Keratinocyte (primary cell): ENCODE measurements around the gene YAF2. TPM values are rescaled to one million over a fixed set of nuclear protein-coding genes. Genes with fewer than 3 reads are reported as not detected.

Experiments used
- DNase-seq: peaks from one replicate; pipeline ENCODE4 v3.0.0-alpha.2; 2011; ENCODE audit warnings: low read depth, missing footprints, low spot score
- FAIRE-seq: peaks from 2 replicates; lab custom pipeline; 2011; peaks lifted over from hg19 to GRCh38; lab: Jason Lieb, UNC
- H2AFZ ChIP-seq: 2 replicates; pipeline ENCODE4 v1.6.0; 2012; ENCODE audit warnings: low read length, control low read depth, inconsistent platforms; ENCODE audit not compliant: control insufficient read depth
- H3K27ac ChIP-seq: 2 replicates; pipeline ENCODE4 v1.5.1; 2011; ENCODE audit warnings: low read length; ENCODE audit not compliant: control insufficient read depth, insufficient read depth
- H3K27me3 ChIP-seq: 3 replicates; pipeline ENCODE4 v1.6.0; 2011; ENCODE audit warnings: low read length; ENCODE audit not compliant: control insufficient read depth, insufficient read depth; ENCODE audit errors: extremely low read depth
- H3K36me3 ChIP-seq, 2 experiments: 2 replicates in 1 of 2; 3 replicates in 1 of 2; pipeline ENCODE4 v1.5.1; 2011; ENCODE audit warnings: low read length in 2 of 2, mild to moderate bottlenecking in 1 of 2; ENCODE audit not compliant: control insufficient read depth in 2 of 2, insufficient read depth in 2 of 2; ENCODE audit errors: extremely low read depth in 1 of 2
- H3K4me1 ChIP-seq: 3 replicates; pipeline ENCODE4 v1.5.1; 2011; ENCODE audit warnings: low read length; ENCODE audit not compliant: control insufficient read depth, insufficient read depth; ENCODE audit errors: extremely low read depth
- H3K4me2 ChIP-seq: 3 replicates; pipeline ENCODE4 v1.6.0; 2011; ENCODE audit warnings: low read depth, low read length; ENCODE audit not compliant: control insufficient read depth, insufficient read depth; ENCODE audit errors: extremely low read depth
- H3K4me3 ChIP-seq, 3 experiments: fragments of 200-600 bp in 1 of 3; sonication (generic) in 1 of 3; 2 replicates in 2 of 3; 3 replicates in 1 of 3; pipeline ENCODE4 v1.5.1; 2011 to 2016; ENCODE audit warnings: low read length in 3 of 3, mild to moderate bottlenecking in 3 of 3, control low read depth in 2 of 3, inconsistent platforms in 1 of 3, low read depth in 1 of 3, mixed read lengths in 1 of 3, mixed run types in 1 of 3, moderate library complexity in 1 of 3; ENCODE audit not compliant: control insufficient read depth in 2 of 3, insufficient read depth in 2 of 3; ENCODE audit errors: extremely low read depth in 1 of 3
- H3K79me2 ChIP-seq: 2 replicates; pipeline ENCODE4 v1.6.0; 2012; ENCODE audit warnings: low read length; ENCODE audit not compliant: control insufficient read depth, insufficient read depth
- H3K9ac ChIP-seq: 3 replicates; pipeline ENCODE4 v1.6.0; 2011; ENCODE audit warnings: low read length; ENCODE audit not compliant: control insufficient read depth, insufficient read depth; ENCODE audit errors: extremely low read depth
- H3K9me1 ChIP-seq: 3 replicates; pipeline ENCODE4 v1.6.0; 2011; ENCODE audit warnings: low read length; ENCODE audit not compliant: control insufficient read depth, insufficient read depth; ENCODE audit errors: extremely low read depth
- H3K9me3 ChIP-seq: 2 replicates; pipeline ENCODE4 v1.5.1; 2012; ENCODE audit warnings: low read depth, low read length; ENCODE audit not compliant: control insufficient read depth
- H4K20me1 ChIP-seq: 3 replicates; pipeline ENCODE4 v1.6.0; 2011; ENCODE audit warnings: low read length; ENCODE audit not compliant: control insufficient read depth, insufficient read depth; ENCODE audit errors: extremely low read depth
- EZH2 ChIP-seq: IDR thresholded peaks from one replicate; pipeline ENCODE4 v1.6.1; 2012; ENCODE audit warnings: inconsistent platforms, mild to moderate bottlenecking, low read length, moderate library complexity
- dilution Hi-C: fragments of 300-500 bp; cut with MboI; formaldehyde crosslinking; loops from one replicate; pipeline ENCODE4 v1.7.0; 2020; ENCODE audit warnings: low sequenced_read_pairs; ENCODE audit not compliant: extremely low pct_ligation_motif_present
- polyA plus RNA-seq, 5 experiments: library from polyadenylated mRNA; depleted of rRNA in 3 of 5; stranded (reverse) in 3 of 5; stranded (forward) in 1 of 5; unstranded in 1 of 5; fragments of >200 nt; gene quantifications; 1 replicate in 1 of 5; 2 replicates in 3 of 5; 3 replicates in 1 of 5; pipeline versions ENCODE4 v1.2.1 to v1.2.3, GENCODE V29; 2011 to 2012; ENCODE audit warnings: missing spikeins in 2 of 5, low read depth in 1 of 5, low replicate concordance in 1 of 5
- TF ChIP-seq, protein P1 (sequence below), 3 experiments: IDR thresholded peaks in 1 of 3; conservative IDR thresholded peaks in 1 of 3; optimal IDR thresholded peaks in 1 of 3; 2 replicates in 2 of 3; 3 replicates in 1 of 3; pipeline versions ENCODE3 to v1.5.1; 2011; ENCODE audit warnings: low read length in 3 of 3, mild to moderate bottlenecking in 3 of 3, moderate library complexity in 2 of 3, control low read depth in 1 of 3, inconsistent platforms in 1 of 3; ENCODE audit not compliant: insufficient read depth in 2 of 3; ENCODE audit errors: extremely low read depth in 1 of 3

YAF2 gene
- polyA plus RNA-seq, 1 donor (not counting 4 experiments of a cell fraction or from before 2014, with no cell fraction given): 15.3 TPM

DNA sequence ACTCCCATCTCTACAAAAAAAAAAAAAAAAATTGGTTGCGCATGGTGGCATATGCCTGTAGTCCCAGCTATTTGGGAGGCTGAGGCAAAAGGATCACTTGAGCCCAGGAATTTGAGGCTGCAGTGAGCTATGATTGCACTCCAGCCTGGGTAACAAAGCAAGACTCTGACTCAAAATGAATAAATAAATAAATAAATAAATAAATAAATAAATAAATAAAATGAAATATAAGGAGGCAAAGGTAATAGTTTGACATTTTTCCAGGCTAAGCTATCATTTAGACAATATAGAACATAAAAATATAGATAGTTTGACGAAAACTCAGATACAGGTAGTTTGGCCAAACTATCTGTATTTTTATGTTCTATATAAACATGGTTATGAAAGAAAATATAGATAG lies 47.4 kb upstream of the YAF2 start:
- FAIRE-seq: no peak
- dilution Hi-C loops: no loop called here
- no peak for TF ChIP-seq EZH2
- TF ChIP-seq, protein P1, sequence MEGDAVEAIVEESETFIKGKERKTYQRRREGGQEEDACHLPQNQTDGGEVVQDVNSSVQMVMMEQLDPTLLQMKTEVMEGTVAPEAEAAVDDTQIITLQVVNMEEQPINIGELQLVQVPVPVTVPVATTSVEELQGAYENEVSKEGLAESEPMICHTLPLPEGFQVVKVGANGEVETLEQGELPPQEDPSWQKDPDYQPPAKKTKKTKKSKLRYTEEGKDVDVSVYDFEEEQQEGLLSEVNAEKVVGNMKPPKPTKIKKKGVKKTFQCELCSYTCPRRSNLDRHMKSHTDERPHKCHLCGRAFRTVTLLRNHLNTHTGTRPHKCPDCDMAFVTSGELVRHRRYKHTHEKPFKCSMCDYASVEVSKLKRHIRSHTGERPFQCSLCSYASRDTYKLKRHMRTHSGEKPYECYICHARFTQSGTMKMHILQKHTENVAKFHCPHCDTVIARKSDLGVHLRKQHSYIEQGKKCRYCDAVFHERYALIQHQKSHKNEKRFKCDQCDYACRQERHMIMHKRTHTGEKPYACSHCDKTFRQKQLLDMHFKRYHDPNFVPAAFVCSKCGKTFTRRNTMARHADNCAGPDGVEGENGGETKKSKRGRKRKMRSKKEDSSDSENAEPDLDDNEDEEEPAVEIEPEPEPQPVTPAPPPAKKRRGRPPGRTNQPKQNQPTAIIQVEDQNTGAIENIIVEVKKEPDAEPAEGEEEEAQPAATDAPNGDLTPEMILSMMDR (optimal IDR thresholded peaks at IDR 0.05 in 1 of 3, IDR thresholded peaks at IDR 0.05 in 1 of 3, conservative IDR thresholded peaks at IDR 0.05 in 1 of 3; ENCODE audit: extremely low read depth in 1 of 3, insufficient read depth in 2 of 3, low read length in 3 of 3): no peak

DNA sequence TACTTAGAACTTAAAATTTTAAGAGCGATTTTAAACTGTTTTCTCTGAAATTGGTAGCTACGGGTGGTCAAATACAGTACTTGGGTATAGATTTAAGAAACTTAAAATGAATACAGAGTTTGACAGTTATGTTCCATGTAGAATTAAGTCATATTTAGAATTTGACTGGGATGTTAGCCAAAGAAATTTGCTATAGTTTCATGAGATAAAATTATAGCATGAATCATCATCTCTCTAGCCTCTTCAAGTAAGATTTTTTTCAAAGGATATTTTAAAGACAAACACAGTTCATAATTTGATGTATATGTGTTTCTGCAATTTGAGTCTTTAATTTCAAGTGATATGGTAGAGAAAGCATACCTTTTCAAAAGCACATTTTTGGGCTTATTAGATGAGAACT lies 46.8 kb upstream of the YAF2 start:
- Histone ChIP-seq H2AFZ (no peak overlapping the region), H3K4me3 (no peak overlapping the region), H4K20me1 (no peaks in the 10 kb centered on the region), H3K36me3 (no peaks in the 10 kb centered on the region), H3K27me3 (no peaks in the 10 kb centered on the region), H3K27ac (no peak overlapping the region), H3K9me3 (no peaks in the 10 kb centered on the region), H3K79me2 (no peaks in the 10 kb centered on the region), H3K9ac (no peak overlapping the region), H3K4me2 (no peak overlapping the region), H3K9me1 (no peaks in the 10 kb centered on the region), H3K4me1 (no peaks in the 10 kb centered on the region)
- TF ChIP-seq EZH2: no peak
- TF ChIP-seq, protein P1 (optimal IDR thresholded peaks at IDR 0.05 in 1 of 3, IDR thresholded peaks at IDR 0.05 in 1 of 3, conservative IDR thresholded peaks at IDR 0.05 in 1 of 3; ENCODE audit: extremely low read depth in 1 of 3, insufficient read depth in 2 of 3, low read length in 3 of 3): no peak
- dilution Hi-C loops: no loop called here
- FAIRE-seq (no peak), DNase-seq (no peak)

More for the DNA sequence above, 47.4 kb upstream of the YAF2 start:
- no peak overlapping the region for H3K9ac ChIP-seq
- no peak overlapping the region for H2AFZ ChIP-seq
- no peak for DNase-seq
- H3K4me1 ChIP-seq: no peaks in the 10 kb centered on the region
- H3K4me3 ChIP-seq: no peak overlapping the region
- H3K4me2 ChIP-seq: no peak overlapping the region
- H3K9me1 ChIP-seq: no peaks in the 10 kb centered on the region
- H3K36me3 ChIP-seq: no peaks in the 10 kb centered on the region
- no peak overlapping the region for H3K27ac ChIP-seq
- no peaks in the 10 kb centered on the region for H4K20me1 ChIP-seq
- H3K79me2 ChIP-seq: no peaks in the 10 kb centered on the region
- no peaks in the 10 kb centered on the region for H3K9me3 ChIP-seq
- no peaks in the 10 kb centered on the region for H3K27me3 ChIP-seq
